ENCODE data around the gene ATP10B. TPM values are rescaled to one million over a fixed set of nuclear protein-coding genes. Genes with fewer than 3 reads are reported as not detected.

ATP10B gene
- total RNA-seq, 2 donors from 2014 or later = not detected

DNA sequence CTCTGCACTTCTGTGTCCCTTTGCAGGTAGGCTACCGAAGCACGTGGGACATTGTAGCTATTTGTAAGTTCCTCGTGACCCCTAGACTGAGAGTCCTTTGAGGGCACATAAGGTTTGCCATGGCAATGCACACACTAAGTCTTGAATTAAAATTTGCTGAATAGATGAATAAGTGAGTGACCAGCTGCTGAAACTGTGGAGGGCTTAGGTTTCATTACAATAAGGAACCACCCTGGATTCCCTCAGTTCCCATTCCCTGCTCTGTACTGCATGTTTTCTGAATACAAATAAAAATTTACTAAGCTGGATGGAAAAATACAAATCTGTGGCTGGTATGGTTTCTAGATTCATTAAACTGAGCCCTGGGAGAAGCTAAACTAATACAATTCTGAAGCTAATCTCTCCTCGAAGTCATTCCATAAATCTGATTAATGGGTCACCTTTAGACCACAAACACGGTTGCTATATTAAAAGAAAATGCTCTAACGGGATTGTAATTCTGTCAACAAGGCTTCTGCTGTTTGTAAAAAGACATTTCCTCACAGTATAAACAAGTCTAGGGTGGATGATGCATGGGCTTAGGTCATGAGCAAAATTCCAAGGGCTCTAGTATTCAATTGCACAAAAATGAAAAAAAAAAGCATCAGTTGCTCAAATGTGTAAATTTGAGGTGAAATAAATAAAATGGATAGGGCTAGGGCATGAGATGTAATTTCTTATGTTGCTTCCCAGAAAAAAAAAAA lies 172.3 kb downstream of the ATP10B start:
- ATAC-seq (replicated peaks in 1 of 2) (no peak), DNase-seq (no peak)
- no peaks in the 10 kb centered on the region for H3K36me3 Mint-ChIP-seq (ENCODE audit: insufficient read depth in 2 of 2)
- no peak overlapping the region for H3K27ac Mint-ChIP-seq
- no peak overlapping the region for H3K4me3 Mint-ChIP-seq
- no peaks in the 10 kb centered on the region for H3K4me1 Mint-ChIP-seq (ENCODE audit: low read depth)
- H3K9me3 Mint-ChIP-seq = no peaks in the 10 kb centered on the region
- no peaks in the 10 kb centered on the region for H3K27me3 Mint-ChIP-seq (ENCODE audit: low read depth)

DNA sequence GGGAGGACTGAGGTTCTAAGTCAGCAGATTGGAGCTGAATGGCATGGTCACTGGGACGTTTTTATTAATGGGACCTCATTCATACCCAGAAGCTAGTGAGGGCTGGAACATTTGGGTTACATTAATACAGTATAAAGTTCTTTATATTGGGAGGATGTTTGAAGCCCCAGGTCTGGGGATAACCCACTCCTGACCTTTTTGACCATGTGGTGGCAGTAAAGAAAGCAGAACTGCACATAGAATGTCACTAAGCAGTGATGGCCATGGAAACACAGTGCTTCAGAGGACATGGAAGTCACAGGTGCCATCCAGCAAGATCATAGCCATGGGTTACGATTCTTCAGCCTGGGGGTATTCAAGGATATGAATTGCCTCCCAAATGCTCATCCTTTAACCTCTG lies 176.0 kb downstream of the ATP10B start:
- no peaks in the 10 kb centered on the region for H3K4me1 Mint-ChIP-seq (ENCODE audit: low read depth)
- no peaks in the 10 kb centered on the region for H3K27me3 Mint-ChIP-seq (ENCODE audit: low read depth)
- no peak overlapping the region for H3K27ac Mint-ChIP-seq
- no peaks in the 10 kb centered on the region for H3K9me3 Mint-ChIP-seq
- DNase-seq (no peak), ATAC-seq (replicated peaks in 1 of 2) (no peak)
- no peaks in the 10 kb centered on the region for H3K36me3 Mint-ChIP-seq (ENCODE audit: insufficient read depth in 2 of 2)
- no peak overlapping the region for H3K4me3 Mint-ChIP-seq

- no peaks in the 10 kb centered on the region for H3K4me1 Mint-ChIP-seq (ENCODE audit: low read depth)
- no peaks in the 10 kb centered on the region for H3K9me3 Mint-ChIP-seq
- H3K36me3 Mint-ChIP-seq (ENCODE audit: insufficient read depth in 2 of 2) = no peaks in the 10 kb centered on the region
- DNase-seq = no peak
- ATAC-seq (replicated peaks in 1 of 2) = no peak
- H3K4me3 Mint-ChIP-seq = no peak overlapping the region
- no peak overlapping the region for H3K27ac Mint-ChIP-seq
- H3K27me3 Mint-ChIP-seq (ENCODE audit: low read depth) = no peaks in the 10 kb centered on the region
These were observed 177.1 kb downstream of the ATP10B start for GRCh38 chr5:160674901-160675300.

- no peaks in the 10 kb centered on the region for H3K4me1 Mint-ChIP-seq (ENCODE audit: low read depth)
- no peak overlapping the region for H3K4me3 Mint-ChIP-seq
- H3K27me3 Mint-ChIP-seq (ENCODE audit: low read depth) = no peaks in the 10 kb centered on the region
- no peak overlapping the region for H3K27ac Mint-ChIP-seq
- no peaks in the 10 kb centered on the region for H3K36me3 Mint-ChIP-seq (ENCODE audit: insufficient read depth in 2 of 2)
- no peaks in the 10 kb centered on the region for H3K9me3 Mint-ChIP-seq
- ATAC-seq (replicated peaks in 1 of 2) = no peak
- DNase-seq = no peak
These were observed 179.5 kb downstream of the ATP10B start for GRCh38 chr5:160672521-160672920.

- Mint-ChIP-seq H3K27ac (no peak overlapping the region), H3K4me1 (ENCODE audit: low read depth) (no peaks in the 10 kb centered on the region), H3K36me3 (ENCODE audit: insufficient read depth in 2 of 2) (no peaks in the 10 kb centered on the region), H3K4me3 (no peak overlapping the region), H3K27me3 (ENCODE audit: low read depth) (no peaks in the 10 kb centered on the region), H3K9me3 (no peaks in the 10 kb centered on the region)
- ATAC-seq (replicated peaks in 1 of 2) (no peak), DNase-seq (no peak)
These were observed 183.7 kb downstream of the ATP10B start for GRCh38 chr5:160668356-160668755.

DNA sequence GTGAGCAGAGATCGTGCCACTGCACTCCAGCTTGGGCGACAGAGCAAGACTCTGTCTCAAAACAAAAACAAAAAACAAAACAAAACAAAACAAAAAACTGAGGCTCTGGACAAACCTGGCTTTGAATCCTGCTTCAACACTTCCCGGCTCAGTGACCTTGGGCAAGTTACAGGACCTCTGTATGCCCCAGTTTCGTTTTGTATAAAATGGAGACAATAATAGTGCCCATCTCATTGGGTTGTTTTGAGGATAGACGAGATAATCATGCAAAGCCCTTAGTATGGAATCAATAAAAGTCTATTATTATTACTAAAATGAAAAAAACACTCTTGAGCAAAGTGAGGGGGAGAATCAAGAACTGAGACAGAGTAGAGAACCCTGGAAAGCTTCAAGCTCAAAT lies 184.9 kb downstream of the ATP10B start:
- Mint-ChIP-seq H3K4me3 (no peak overlapping the region), H3K36me3 (ENCODE audit: insufficient read depth in 2 of 2) (no peaks in the 10 kb centered on the region), H3K9me3 (no peaks in the 10 kb centered on the region), H3K4me1 (ENCODE audit: low read depth) (no peaks in the 10 kb centered on the region), H3K27me3 (ENCODE audit: low read depth) (no peaks in the 10 kb centered on the region), H3K27ac (no peak overlapping the region)
- no peak for DNase-seq
- no peak for ATAC-seq (replicated peaks in 1 of 2)

- Mint-ChIP-seq H3K4me1 (ENCODE audit: low read depth) (no peaks in the 10 kb centered on the region), H3K27me3 (ENCODE audit: low read depth) (no peaks in the 10 kb centered on the region), H3K27ac (no peak overlapping the region), H3K4me3 (no peak overlapping the region), H3K9me3 (no peaks in the 10 kb centered on the region), H3K36me3 (ENCODE audit: insufficient read depth in 2 of 2) (peaks cover 0 to 2% of the 10 kb centered on the region in 2 donors)
- DNase-seq (no peak), ATAC-seq (replicated peaks in 1 of 2) (no peak)
These were observed 186.6 kb downstream of the ATP10B start for GRCh38 chr5:160665460-160665859.

- DNase-seq = no peak
- Mint-ChIP-seq H3K27ac (no peak overlapping the region), H3K4me3 (no peak overlapping the region), H3K9me3 (no peaks in the 10 kb centered on the region), H3K4me1 (ENCODE audit: low read depth) (no peaks in the 10 kb centered on the region), H3K27me3 (ENCODE audit: low read depth) (no peaks in the 10 kb centered on the region), H3K36me3 (ENCODE audit: insufficient read depth in 2 of 2) (peaks cover 0 to 2% of the 10 kb centered on the region in 2 donors)
- no peak for ATAC-seq (replicated peaks in 1 of 2)
These were observed 191.9 kb downstream of the ATP10B start for GRCh38 chr5:160660132-160660531.

DNA sequence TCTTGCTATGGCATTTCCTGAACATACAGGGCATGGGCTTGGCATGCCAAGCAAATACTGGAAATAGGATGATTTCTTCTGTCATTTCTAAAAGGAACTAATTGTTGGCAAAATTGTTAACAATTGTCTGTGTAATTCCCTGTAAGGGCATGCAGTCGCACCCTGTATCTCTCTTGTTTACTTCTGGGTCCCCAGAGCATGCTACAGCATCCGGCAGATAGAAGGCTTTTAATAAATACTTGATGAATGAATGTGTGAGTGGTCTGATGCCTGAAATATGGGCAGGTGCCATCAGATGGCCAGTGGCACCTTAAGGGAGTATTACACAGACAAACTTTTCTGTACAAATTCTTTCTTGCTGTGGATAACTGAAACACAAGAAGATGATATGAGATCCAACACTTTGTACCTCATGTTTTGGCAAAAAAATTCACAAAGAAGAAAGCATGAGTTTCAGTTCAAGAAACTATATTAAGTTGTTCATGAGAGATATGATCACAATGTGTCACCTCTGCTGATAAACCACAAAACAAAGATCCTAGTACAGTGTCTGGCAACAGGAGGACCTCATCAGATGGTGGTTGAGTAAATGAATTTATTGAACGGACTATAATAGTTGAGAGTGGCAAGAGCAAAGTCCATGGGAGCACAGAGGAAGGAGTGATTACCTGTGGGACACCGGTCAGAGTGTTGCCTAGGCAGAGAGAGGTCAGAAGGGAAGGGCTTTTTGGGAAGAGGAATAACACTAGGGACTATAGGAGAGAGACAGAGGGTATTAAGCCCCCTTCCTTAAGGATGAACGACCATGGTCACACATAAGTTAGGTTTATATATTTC lies 194.2 kb downstream of the ATP10B start:
- Mint-ChIP-seq H3K27ac (no peak overlapping the region), H3K4me3 (no peak overlapping the region), H3K27me3 (ENCODE audit: low read depth) (no peaks in the 10 kb centered on the region), H3K4me1 (ENCODE audit: low read depth) (no peaks in the 10 kb centered on the region), H3K36me3 (ENCODE audit: insufficient read depth in 2 of 2) (peaks cover 0 to 2% of the 10 kb centered on the region in 2 donors), H3K9me3 (no peaks in the 10 kb centered on the region)
- DNase-seq (no peak), ATAC-seq (replicated peaks in 1 of 2) (no peak)

GRCh38 chr5:160657068-160657507 lies 194.9 kb downstream of the ATP10B start:
- peak in 1 of 2 donors; percentile 36 for ATAC-seq (replicated peaks in 1 of 2)
- no peak for DNase-seq

GRCh38 chr5:160655717-160656116 lies 196.3 kb downstream of the ATP10B start:
- Mint-ChIP-seq H3K36me3 (ENCODE audit: insufficient read depth in 2 of 2) (peaks cover 0 to 2% of the 10 kb centered on the region in 2 donors), H3K27me3 (ENCODE audit: low read depth) (no peaks in the 10 kb centered on the region), H3K4me3 (no peak overlapping the region), H3K9me3 (no peaks in the 10 kb centered on the region), H3K27ac (no peak overlapping the region), H3K4me1 (ENCODE audit: low read depth) (no peaks in the 10 kb centered on the region)
- no peak for ATAC-seq (replicated peaks in 1 of 2)
- no peak for DNase-seq

More at GRCh38 chr5:160657068-160657507, 194.9 kb downstream of the ATP10B start:
- H3K36me3 Mint-ChIP-seq (ENCODE audit: insufficient read depth in 2 of 2) = peaks cover 0 to 2% of the 10 kb centered on the region in 2 donors
- H3K4me3 Mint-ChIP-seq = no peak overlapping the region
- H3K27ac Mint-ChIP-seq = no peak overlapping the region
- H3K4me1 Mint-ChIP-seq (ENCODE audit: low read depth) = no peaks in the 10 kb centered on the region
- H3K9me3 Mint-ChIP-seq = no peaks in the 10 kb centered on the region
- H3K27me3 Mint-ChIP-seq (ENCODE audit: low read depth) = no peaks in the 10 kb centered on the region

DNA sequence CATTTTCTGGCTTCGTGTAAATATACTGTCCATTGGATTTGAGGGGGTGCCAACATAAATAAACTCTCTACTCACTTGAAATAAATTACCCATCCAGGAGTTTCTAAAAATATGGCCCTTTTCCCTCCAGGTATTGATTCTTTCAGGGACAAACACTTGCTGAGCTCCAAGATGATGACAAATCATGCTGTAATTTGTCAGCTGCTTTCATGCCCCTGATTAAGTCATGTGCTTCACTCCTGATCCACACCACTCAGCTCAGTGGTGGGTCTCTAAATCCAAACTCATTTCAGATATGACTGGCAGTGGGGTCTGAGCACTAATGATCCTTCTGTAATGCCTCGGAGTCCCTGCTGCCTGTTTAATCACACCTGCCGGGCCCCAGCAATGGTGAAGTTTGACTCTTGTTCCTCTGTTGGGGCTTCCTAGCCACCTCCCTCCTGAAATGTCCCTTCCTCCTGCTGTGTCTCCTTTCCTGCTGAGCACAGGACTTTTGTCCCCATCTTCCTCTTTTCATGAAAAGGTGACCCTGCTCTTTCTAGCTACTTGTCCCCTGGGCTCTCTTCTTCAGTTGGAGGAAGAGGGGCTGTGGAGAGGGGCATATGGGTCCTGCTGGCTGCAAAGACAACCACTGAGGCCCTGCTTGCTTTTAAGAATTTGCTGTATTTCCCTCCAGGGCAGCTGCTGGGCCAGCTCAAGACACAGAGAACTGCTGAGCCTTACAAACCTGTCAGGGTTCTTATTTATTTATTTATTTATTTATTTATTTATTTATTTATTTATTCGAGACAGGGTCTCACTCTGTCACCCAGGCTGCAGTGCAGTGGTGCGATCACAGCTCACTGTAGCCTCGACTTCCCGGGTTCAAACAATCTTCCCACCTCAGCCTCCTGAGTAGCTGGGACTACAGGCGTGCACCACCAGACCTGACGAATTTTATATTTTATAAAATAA lies 200.0 kb downstream of the ATP10B start:
- ATAC-seq (replicated peaks in 1 of 2) (no peak), DNase-seq (no peak)
- no peaks in the 10 kb centered on the region for H3K9me3 Mint-ChIP-seq
- no peak overlapping the region for H3K27ac Mint-ChIP-seq
- no peaks in the 10 kb centered on the region for H3K36me3 Mint-ChIP-seq (ENCODE audit: insufficient read depth in 2 of 2)
- no peaks in the 10 kb centered on the region for H3K4me1 Mint-ChIP-seq (ENCODE audit: low read depth)
- H3K27me3 Mint-ChIP-seq (ENCODE audit: low read depth) = no peaks in the 10 kb centered on the region
- H3K4me3 Mint-ChIP-seq = no peak overlapping the region

GRCh38 chr5:160649304-160649703 lies 202.7 kb downstream of the ATP10B start:
- Mint-ChIP-seq H3K4me1 (ENCODE audit: low read depth) (no peaks in the 10 kb centered on the region), H3K9me3 (no peaks in the 10 kb centered on the region), H3K4me3 (no peak overlapping the region), H3K36me3 (ENCODE audit: insufficient read depth in 2 of 2) (no peaks in the 10 kb centered on the region), H3K27me3 (ENCODE audit: low read depth) (no peaks in the 10 kb centered on the region), H3K27ac (no peak overlapping the region)
- ATAC-seq (replicated peaks in 1 of 2) (peak in 1 of 2 donors; percentile 43), DNase-seq (no peak)
